ENCODE measurements around the gene YWHAB. TPM values are rescaled to one million over a fixed set of nuclear protein-coding genes. Genes with fewer than 3 reads are reported as not detected.

The YWHAB gene
- total and polyA plus RNA-seq, 2 of the 4 experiments (the other 2 are of a cell fraction): 78.0 to 102 TPM

DNA sequence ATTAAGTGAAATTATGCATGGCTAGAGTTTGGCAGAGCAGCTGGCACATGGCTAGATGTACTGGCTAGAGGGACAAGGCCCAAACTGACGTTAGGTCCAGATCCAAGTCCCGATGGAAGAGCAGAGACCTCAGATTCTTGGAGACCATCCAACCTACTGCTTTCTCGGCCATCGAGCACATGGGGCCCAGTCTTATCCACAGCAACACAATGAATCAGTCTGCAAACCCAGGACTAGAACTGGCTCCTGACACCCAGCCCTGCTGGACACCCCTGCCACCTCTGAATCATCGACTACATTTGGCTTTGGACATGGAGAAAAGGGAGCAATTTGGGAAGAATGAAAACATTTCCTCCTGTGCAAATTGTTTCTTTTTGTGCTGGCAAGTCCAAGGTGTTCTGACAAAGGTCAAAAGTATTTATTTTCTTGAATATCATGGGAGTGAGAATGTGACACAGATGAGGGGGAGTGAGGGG, 23.9 kb upstream of the YWHAB start:
- Histone ChIP-seq H2BK5ac (ENCODE audit: low read depth, low read length, poor library complexity, severe bottlenecking) (no peak overlapping the region), H3K23ac (ENCODE audit: low read depth, low read length) (no peak overlapping the region), H2BK15ac (ENCODE audit: low read depth, low read length) (no peak overlapping the region), H3K18ac (ENCODE audit: low read depth, low read length) (no peak overlapping the region), H4K5ac (ENCODE audit: low read depth, low read length) (no peak overlapping the region), H4K20me1 (ENCODE audit: insufficient read depth, low read length) (no peaks in the 10 kb centered on the region), H3K4me1 (ENCODE audit: control insufficient read depth, insufficient read depth, low read length) (0 out of 2 replicates have a peak, but pooled peaks cover 2% of the 10 kb centered on the region), H3K14ac (replicated peaks; ENCODE audit: low read depth, low read length) (no peak overlapping the region), H2AK9ac (replicated peaks; ENCODE audit: low read depth, low read length, poor library complexity) (no peak overlapping the region), H3K79me1 (ENCODE audit: low read depth in 1 of 2, low read length in 2 of 2) (no peaks in the 10 kb centered on the region), H3K4ac (ENCODE audit: low read depth, low read length) (no peak overlapping the region), H3K9me1 (ENCODE audit: insufficient read depth, low read length) (no peaks in the 10 kb centered on the region), H2AFZ (replicated peaks; ENCODE audit: low read length, poor library complexity) (peak overlapping the region; percentile 3), H3K4me3 (ENCODE audit: insufficient read depth, low read depth, low read length) (no peak overlapping the region), H2BK20ac (ENCODE audit: low read depth, low read length) (no peak overlapping the region), H4K8ac (ENCODE audit: low read depth in 2 of 2, low read length in 2 of 2) (no peak overlapping the region), H2AK5ac (ENCODE audit: low read depth, low read length) (no peak overlapping the region), H3K36me3 (ENCODE audit: control insufficient read depth, insufficient read depth, low read length) (no peaks in the 10 kb centered on the region), H3K9ac (ENCODE audit: low read depth, low read length) (no peak overlapping the region), H3K4me2 (ENCODE audit: low read depth, low read length) (no peak overlapping the region), H4K91ac (ENCODE audit: insufficient read depth, low read depth, low read length) (no peak overlapping the region), H3K27me3 (ENCODE audit: control insufficient read depth, insufficient read depth, low read length) (peaks cover 9% of the 10 kb centered on the region), H3K9me3 (ENCODE audit: control insufficient read depth, insufficient read depth, low read length) (no peaks in the 10 kb centered on the region), H3K27ac (ENCODE audit: insufficient read depth, low read length) (no peak overlapping the region), H3K56ac (ENCODE audit: extremely low read depth, insufficient read depth, low read length) (no peak overlapping the region), H2BK120ac (ENCODE audit: low read depth, low read length) (no peak overlapping the region)
- intact Hi-C loops (cut with micrococcal nuclease): no loop called here
- in situ Hi-C loops (cut with MboI; ENCODE audit: low sequenced_read_pairs): loop anchor here (10.0 to 25.0 kb wide), 2 partner anchors 177 to 474 kb away; no protein-coding TSS in a partner anchor
- ChIA-PET POLR2A (ENCODE audit: unreplicated experiment) (no interaction called here), CTCF (no interaction called here)
- no TSS peak for BruUV-seq (replicated peaks)
- DNase-seq: peak; percentile 18
- peak; percentile 53 for ATAC-seq (ENCODE audit: low read depth)
- no CpG with 5 or more reads among the region's 5 CpGs for WGBS, 2 experiments (ENCODE audit: extremely low coverage in 2 of 2, insufficient read length in 1 of 2)
- TF ChIP-seq RAD21 (IDR thresholded peaks at IDR 0.05; ENCODE audit: low read length) (no peak), CEBPB (IDR thresholded peaks at IDR 0.05; ENCODE audit: low read depth, low read length) (no peak), FOS (IDR thresholded peaks at IDR 0.05; ENCODE audit: low read depth, low read length) (no peak), RFX5 (IDR thresholded peaks at IDR 0.05; ENCODE audit: low read depth, low read length) (no peak), MAZ (IDR thresholded peaks at IDR 0.05; ENCODE audit: borderline replicate concordance, low read depth, low read length) (no peak), MXI1 (IDR thresholded peaks at IDR 0.05; ENCODE audit: borderline replicate concordance, low read depth, low read length) (no peak), RCOR1 (IDR thresholded peaks at IDR 0.05; ENCODE audit: insufficient replicate concordance, low read length) (no peak), MAFK (IDR thresholded peaks at IDR 0.05; ENCODE audit: low read depth, low read length) (no peak), CHD1 (IDR thresholded peaks at IDR 0.05; ENCODE audit: low read depth, low read length) (no peak), SMC3 (IDR thresholded peaks at IDR 0.05; ENCODE audit: low read depth, low read length) (no peak), NFE2L2 (IDR thresholded peaks at IDR 0.05; ENCODE audit: low read depth, low read length) (no peak), POLR2A (IDR thresholded peaks at IDR 0.05; ENCODE audit: low read depth, low read length) (no peak), BHLHE40 (IDR thresholded peaks at IDR 0.05; ENCODE audit: low read depth, low read length) (no peak)
- TF ChIP-seq, protein P1, sequence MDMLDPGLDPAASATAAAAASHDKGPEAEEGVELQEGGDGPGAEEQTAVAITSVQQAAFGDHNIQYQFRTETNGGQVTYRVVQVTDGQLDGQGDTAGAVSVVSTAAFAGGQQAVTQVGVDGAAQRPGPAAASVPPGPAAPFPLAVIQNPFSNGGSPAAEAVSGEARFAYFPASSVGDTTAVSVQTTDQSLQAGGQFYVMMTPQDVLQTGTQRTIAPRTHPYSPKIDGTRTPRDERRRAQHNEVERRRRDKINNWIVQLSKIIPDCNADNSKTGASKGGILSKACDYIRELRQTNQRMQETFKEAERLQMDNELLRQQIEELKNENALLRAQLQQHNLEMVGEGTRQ (IDR thresholded peaks at IDR 0.05; ENCODE audit: low read depth, low read length): no peak
- TF ChIP-seq, protein P2, sequence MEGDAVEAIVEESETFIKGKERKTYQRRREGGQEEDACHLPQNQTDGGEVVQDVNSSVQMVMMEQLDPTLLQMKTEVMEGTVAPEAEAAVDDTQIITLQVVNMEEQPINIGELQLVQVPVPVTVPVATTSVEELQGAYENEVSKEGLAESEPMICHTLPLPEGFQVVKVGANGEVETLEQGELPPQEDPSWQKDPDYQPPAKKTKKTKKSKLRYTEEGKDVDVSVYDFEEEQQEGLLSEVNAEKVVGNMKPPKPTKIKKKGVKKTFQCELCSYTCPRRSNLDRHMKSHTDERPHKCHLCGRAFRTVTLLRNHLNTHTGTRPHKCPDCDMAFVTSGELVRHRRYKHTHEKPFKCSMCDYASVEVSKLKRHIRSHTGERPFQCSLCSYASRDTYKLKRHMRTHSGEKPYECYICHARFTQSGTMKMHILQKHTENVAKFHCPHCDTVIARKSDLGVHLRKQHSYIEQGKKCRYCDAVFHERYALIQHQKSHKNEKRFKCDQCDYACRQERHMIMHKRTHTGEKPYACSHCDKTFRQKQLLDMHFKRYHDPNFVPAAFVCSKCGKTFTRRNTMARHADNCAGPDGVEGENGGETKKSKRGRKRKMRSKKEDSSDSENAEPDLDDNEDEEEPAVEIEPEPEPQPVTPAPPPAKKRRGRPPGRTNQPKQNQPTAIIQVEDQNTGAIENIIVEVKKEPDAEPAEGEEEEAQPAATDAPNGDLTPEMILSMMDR (conservative IDR thresholded peaks at IDR 0.05; ENCODE audit: low read depth, low read length): no peak
- TF ChIP-seq, protein P3, sequence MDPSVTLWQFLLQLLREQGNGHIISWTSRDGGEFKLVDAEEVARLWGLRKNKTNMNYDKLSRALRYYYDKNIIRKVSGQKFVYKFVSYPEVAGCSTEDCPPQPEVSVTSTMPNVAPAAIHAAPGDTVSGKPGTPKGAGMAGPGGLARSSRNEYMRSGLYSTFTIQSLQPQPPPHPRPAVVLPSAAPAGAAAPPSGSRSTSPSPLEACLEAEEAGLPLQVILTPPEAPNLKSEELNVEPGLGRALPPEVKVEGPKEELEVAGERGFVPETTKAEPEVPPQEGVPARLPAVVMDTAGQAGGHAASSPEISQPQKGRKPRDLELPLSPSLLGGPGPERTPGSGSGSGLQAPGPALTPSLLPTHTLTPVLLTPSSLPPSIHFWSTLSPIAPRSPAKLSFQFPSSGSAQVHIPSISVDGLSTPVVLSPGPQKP (IDR thresholded peaks at IDR 0.05; ENCODE audit: borderline replicate concordance, low read depth, low read length): no peak
- dilution Hi-C loops (cut with HindIII; ENCODE audit: low sequenced_read_pairs, unreplicated experiment): no loop called here

Measured in IMR-90 (cell line).